Fibroblast of pulmonary artery (primary cell): ENCODE results near the gene AURKB.
"Not testable (repeated sequence)": the region's sequence is repeated elsewhere in the genome, so short reads cannot be mapped to it uniquely, and the experiment has no call there.

ENCODE experiments used
- DNase-seq: peaks from one replicate; pipeline ENCODE4 v3.0.0-alpha.2; 2010; ENCODE audit warnings: low read depth
- H3K4me3 ChIP-seq: replicated peaks from 2 replicates; pipeline ENCODE4 v1.5.1; 2011; ENCODE audit warnings: low read depth, mild to moderate bottlenecking, control low read depth, low read length, moderate library complexity
- TF ChIP-seq, protein P1 (sequence below): IDR thresholded peaks from 2 replicates; pipeline ENCODE4 v1.5.1; 2011; ENCODE audit warnings: mild to moderate bottlenecking, control low read depth, low read length, inconsistent platforms; ENCODE audit errors: missing control alignments

The AURKB gene

DNA sequence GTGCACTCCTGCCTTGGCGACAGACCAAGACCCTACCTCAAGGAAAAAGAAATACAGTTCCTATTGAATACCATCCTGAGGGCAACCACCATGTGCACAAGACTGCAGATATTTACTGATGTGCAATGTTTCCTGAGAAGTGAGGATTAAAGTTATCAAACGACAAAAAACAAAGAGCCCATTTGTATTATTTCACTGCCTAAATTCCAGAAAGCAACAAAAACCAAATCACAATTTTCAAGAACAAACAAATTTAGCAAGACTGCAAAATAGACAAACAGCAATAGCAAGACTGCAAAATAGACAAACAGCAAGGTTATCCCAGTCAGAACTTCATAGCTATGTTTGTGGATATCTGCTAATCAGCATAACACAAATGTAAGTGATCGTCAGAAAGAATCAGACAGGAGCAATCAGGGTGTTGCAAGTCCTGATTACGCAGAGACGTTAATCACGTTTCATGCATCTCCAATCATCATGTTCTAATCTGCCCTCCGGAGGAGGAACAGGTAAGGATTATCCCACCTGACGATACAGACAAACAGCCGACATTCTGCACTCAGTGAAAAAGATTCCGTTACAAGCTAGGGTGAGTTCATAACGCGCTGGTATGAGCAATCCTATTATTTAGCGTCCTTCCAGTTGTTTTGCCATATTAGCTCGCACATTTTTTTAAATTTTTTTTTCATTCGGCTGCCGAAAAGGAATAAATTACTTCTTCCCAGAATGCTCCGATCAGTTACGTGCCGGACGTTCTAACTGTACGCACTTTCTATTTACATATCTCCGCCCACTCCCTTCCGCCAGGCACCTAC lies 37.1 kb downstream of the AURKB start:
- H3K4me3 ChIP-seq = peak overlapping the region; percentile 63
- DNase-seq = peak; percentile 98
- TF ChIP-seq, protein P1, sequence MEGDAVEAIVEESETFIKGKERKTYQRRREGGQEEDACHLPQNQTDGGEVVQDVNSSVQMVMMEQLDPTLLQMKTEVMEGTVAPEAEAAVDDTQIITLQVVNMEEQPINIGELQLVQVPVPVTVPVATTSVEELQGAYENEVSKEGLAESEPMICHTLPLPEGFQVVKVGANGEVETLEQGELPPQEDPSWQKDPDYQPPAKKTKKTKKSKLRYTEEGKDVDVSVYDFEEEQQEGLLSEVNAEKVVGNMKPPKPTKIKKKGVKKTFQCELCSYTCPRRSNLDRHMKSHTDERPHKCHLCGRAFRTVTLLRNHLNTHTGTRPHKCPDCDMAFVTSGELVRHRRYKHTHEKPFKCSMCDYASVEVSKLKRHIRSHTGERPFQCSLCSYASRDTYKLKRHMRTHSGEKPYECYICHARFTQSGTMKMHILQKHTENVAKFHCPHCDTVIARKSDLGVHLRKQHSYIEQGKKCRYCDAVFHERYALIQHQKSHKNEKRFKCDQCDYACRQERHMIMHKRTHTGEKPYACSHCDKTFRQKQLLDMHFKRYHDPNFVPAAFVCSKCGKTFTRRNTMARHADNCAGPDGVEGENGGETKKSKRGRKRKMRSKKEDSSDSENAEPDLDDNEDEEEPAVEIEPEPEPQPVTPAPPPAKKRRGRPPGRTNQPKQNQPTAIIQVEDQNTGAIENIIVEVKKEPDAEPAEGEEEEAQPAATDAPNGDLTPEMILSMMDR = no peak

- DNase-seq, H3K4me3 ChIP-seq: not testable (repeated sequence)
Measured at GRCh38 chr17:8170186-8170585, 40.2 kb downstream of the AURKB start.

GRCh38 chr17:8167526-8167925 lies 42.8 kb downstream of the AURKB start:
- TF ChIP-seq, protein P1 = no peak
- DNase-seq = no peak
- H3K4me3 ChIP-seq = no peak overlapping the region

DNA sequence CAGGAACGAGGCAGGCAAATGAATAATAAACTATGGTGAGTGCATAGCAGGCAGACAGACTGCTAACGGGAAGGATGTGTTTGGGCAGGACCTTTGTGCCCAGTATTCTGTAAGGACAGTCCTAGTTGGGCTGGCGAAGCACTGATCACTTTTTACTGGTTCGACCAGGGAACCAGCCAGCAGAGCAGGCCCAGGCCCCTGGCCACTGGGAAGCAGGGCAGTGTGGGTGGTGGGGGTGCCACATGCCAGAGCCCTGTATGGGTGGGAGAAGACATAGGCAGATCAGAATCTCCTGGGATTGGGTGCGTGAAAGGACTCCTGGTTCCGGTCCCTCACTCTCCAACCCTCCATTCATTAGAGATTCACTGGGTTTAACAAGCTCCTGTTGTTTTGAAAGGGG lies 43.6 kb downstream of the AURKB start:
- TF ChIP-seq, protein P1 = no peak
- H3K4me3 ChIP-seq = no peak overlapping the region
- DNase-seq = no peak

DNA sequence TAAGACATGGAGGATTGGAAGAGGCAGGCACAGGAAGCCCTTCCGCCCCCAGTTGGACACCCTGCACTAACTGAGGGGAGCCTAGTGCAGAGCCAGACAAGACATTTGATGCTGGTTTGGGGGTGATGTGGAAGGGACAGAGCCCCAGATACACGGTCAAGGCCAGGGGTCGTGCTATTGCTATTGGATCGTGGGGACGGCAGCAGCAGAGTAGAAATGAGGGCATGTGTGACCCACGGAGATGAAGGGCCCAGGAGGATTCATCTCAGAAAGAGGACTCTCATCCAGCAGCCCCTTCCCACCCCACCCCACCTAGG lies 45.6 kb downstream of the AURKB start:
- H3K4me3 ChIP-seq = no peak overlapping the region
- DNase-seq = no peak
- TF ChIP-seq, protein P1 = no peak

GRCh38 chr17:8163978-8164814 lies 46.2 kb downstream of the AURKB start:
- TF ChIP-seq, protein P1 = no peak
- H3K4me3 ChIP-seq = no peak overlapping the region
- DNase-seq = peak; percentile 55
